ENCODE results near the gene CDKAL1.
"Not testable (repeated sequence)": the region's sequence is repeated elsewhere in the genome, so short reads cannot be mapped to it uniquely, and the experiment has no call there.

Gene CDKAL1

GRCh38 chr6:21213492-21213891 is 679.2 kb downstream of the CDKAL1 start:
- no peak for DNase-seq (ENCODE audit: low read depth)

- no peak for DNase-seq (ENCODE audit: low read depth)
Measured at GRCh38 chr6:21214738-21215448, 680.6 kb downstream of the CDKAL1 start.

- DNase-seq (ENCODE audit: low read depth): no peak
Measured at GRCh38 chr6:21219241-21219640, 685.0 kb downstream of the CDKAL1 start.

- no peak for DNase-seq (ENCODE audit: low read depth)
Measured at GRCh38 chr6:21219856-21220255, 685.6 kb downstream of the CDKAL1 start.

- DNase-seq (ENCODE audit: low read depth): no peak
Measured at GRCh38 chr6:21220271-21220987, 686.2 kb downstream of the CDKAL1 start.

- DNase-seq (ENCODE audit: low read depth): no peak
Measured at GRCh38 chr6:21222656-21223055, 688.4 kb downstream of the CDKAL1 start.

- DNase-seq (ENCODE audit: low read depth): no peak
Measured at GRCh38 chr6:21225912-21226311, 691.7 kb downstream of the CDKAL1 start.

GRCh38 chr6:21227486-21227885 is 693.2 kb downstream of the CDKAL1 start:
- DNase-seq (ENCODE audit: low read depth): no peak

- DNase-seq (ENCODE audit: low read depth): no peak
Measured at GRCh38 chr6:21228411-21228810, 694.2 kb downstream of the CDKAL1 start.

GRCh38 chr6:21228876-21229460 is 694.7 kb downstream of the CDKAL1 start:
- no peak for DNase-seq (ENCODE audit: low read depth)

GRCh38 chr6:21230536-21230935 is 696.3 kb downstream of the CDKAL1 start:
- no peak for DNase-seq (ENCODE audit: low read depth)

- DNase-seq (ENCODE audit: low read depth): no peak
Measured at GRCh38 chr6:21235162-21235561, 700.9 kb downstream of the CDKAL1 start.

GRCh38 chr6:21238208-21238607 is 704.0 kb downstream of the CDKAL1 start:
- no peak for DNase-seq (ENCODE audit: low read depth)

GRCh38 chr6:21240709-21241108 is 706.5 kb downstream of the CDKAL1 start:
- DNase-seq (ENCODE audit: low read depth): no peak

- DNase-seq (ENCODE audit: low read depth): no peak
Measured at GRCh38 chr6:21241231-21242130, 707.2 kb downstream of the CDKAL1 start.

- DNase-seq (ENCODE audit: low read depth): no peak
Measured at GRCh38 chr6:21244897-21245470, 710.7 kb downstream of the CDKAL1 start.

GRCh38 chr6:21245488-21245887 is 711.2 kb downstream of the CDKAL1 start:
- no peak for DNase-seq (ENCODE audit: low read depth)

GRCh38 chr6:21246075-21246474 is 711.8 kb downstream of the CDKAL1 start:
- no peak for DNase-seq (ENCODE audit: low read depth)

- DNase-seq (ENCODE audit: low read depth): not testable (repeated sequence)
Measured at GRCh38 chr6:21254460-21254859, 720.2 kb downstream of the CDKAL1 start.

- DNase-seq (ENCODE audit: low read depth): no peak
Measured at GRCh38 chr6:21256197-21256596, 721.9 kb downstream of the CDKAL1 start.

- DNase-seq (ENCODE audit: low read depth): no peak
Measured at GRCh38 chr6:21257125-21257524, 722.9 kb downstream of the CDKAL1 start.

- no peak for DNase-seq (ENCODE audit: low read depth)
Measured at GRCh38 chr6:21258665-21259064, 724.4 kb downstream of the CDKAL1 start.
